H1 (cell line): ENCODE measurements around the gene RERG. TPM values are rescaled to one million over a fixed set of nuclear protein-coding genes. Genes with fewer than 3 reads are reported as not detected.

Experiments
- SIX5 ChIP-seq: IDR thresholded peaks from 2 replicates; pipeline ENCODE4 v1.6.1; 2011; ENCODE audit warnings: mild to moderate bottlenecking, low read depth, low read length
- polyA plus RNA-seq, 7 experiments: library from polyadenylated mRNA; depleted of rRNA in 3 of 7; stranded (reverse) in 5 of 7; unstranded in 2 of 7; fragments of >200 nt in 5 of 7; fragments of 200-250 nt in 2 of 7; gene quantifications; 1 replicate in 5 of 7; 2 replicates in 1 of 7; 4 replicates in 1 of 7; pipeline versions ENCODE4 v1.2.1 to v1.2.3, GENCODE V29; 2011 to 2013; ENCODE audit warnings: missing spikeins in 2 of 7, mixed read lengths in 2 of 7
- total RNA-seq: library from RNA; stranded (reverse); fragmentation: NEBNext Ultra II Directional; extraction: Animal tissue kit (Norgen Biotek cat#: 25700); gene quantifications from 2 replicates; pipeline ENCODE4 v1.2.1, GENCODE V29; 2021
- TF ChIP-seq, protein P1 (sequence below), 3 experiments: IDR thresholded peaks; 1 replicate in 2 of 3; 2 replicates in 1 of 3; pipeline versions ENCODE4 v1.5.1 to v1.6.1; 2011; ENCODE audit warnings: low read length in 3 of 3, mild to moderate bottlenecking in 3 of 3, inconsistent platforms in 2 of 3, low read depth in 1 of 3, moderate library complexity in 1 of 3; ENCODE audit not compliant: insufficient read depth in 1 of 3; ENCODE audit errors: control extremely low read depth in 1 of 3

The RERG gene
- total and polyA plus RNA-seq, 2 of the 8 experiments (the other 6 are each of a cell fraction or from before 2014, with no cell fraction given), result 0.12 to 0.86 TPM

- TF ChIP-seq, protein P1, sequence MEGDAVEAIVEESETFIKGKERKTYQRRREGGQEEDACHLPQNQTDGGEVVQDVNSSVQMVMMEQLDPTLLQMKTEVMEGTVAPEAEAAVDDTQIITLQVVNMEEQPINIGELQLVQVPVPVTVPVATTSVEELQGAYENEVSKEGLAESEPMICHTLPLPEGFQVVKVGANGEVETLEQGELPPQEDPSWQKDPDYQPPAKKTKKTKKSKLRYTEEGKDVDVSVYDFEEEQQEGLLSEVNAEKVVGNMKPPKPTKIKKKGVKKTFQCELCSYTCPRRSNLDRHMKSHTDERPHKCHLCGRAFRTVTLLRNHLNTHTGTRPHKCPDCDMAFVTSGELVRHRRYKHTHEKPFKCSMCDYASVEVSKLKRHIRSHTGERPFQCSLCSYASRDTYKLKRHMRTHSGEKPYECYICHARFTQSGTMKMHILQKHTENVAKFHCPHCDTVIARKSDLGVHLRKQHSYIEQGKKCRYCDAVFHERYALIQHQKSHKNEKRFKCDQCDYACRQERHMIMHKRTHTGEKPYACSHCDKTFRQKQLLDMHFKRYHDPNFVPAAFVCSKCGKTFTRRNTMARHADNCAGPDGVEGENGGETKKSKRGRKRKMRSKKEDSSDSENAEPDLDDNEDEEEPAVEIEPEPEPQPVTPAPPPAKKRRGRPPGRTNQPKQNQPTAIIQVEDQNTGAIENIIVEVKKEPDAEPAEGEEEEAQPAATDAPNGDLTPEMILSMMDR (IDR thresholded peaks at IDR 0.05; ENCODE audit: control extremely low read depth in 1 of 3, insufficient read depth in 1 of 3, low read depth in 1 of 3, low read length in 3 of 3), result no peak
- TF ChIP-seq SIX5, result no peak
These were observed 12.2 kb downstream of the RERG start (continued) for GRCh38 chr12:15208871-15209656.
